Dermis microvascular lymphatic vessel endothelial cell (primary cell): ENCODE results near the gene IL27RA. TPM values are rescaled to one million over a fixed set of nuclear protein-coding genes. Genes with fewer than 3 reads are reported as not detected.

Experiments
- total RNA-seq: library from RNA; depleted of rRNA; stranded (reverse); fragments of >200 nt; gene quantifications from 2 replicates; pipeline ENCODE4 v1.2.1, GENCODE V29; 2014

Gene IL27RA
- total RNA-seq, 1 donor from 2014 or later: 3.1 TPM

Other genes with a start within 250 kb of the IL27RA start
- 8.5 and 18.6 TPM in 2 replicates for gene ZSWIM4, start 236.3 kb upstream of the IL27RA start, total RNA-seq
- gene NANOS3, start 154.6 kb upstream of the IL27RA start, total RNA-seq: 0.25 TPM in 1 of 2 replicates, not detected in the other
- 0.25 and 0.39 TPM in 2 replicates for gene BRME1, start 125.6 kb upstream of the IL27RA start, total RNA-seq
- 3.7 and 5.6 TPM in 2 replicates for gene CC2D1A, start 125.6 kb upstream of the IL27RA start, total RNA-seq
- 0.25 TPM in 1 of 2 replicates, not detected in the other for gene PODNL1, start 93.3 kb upstream of the IL27RA start, total RNA-seq
- 7.1 and 10.4 TPM in 2 replicates for gene DCAF15, start 79.3 kb upstream of the IL27RA start, total RNA-seq
- 1.8 and 3.8 TPM in 2 replicates for gene RFX1, start 25.4 kb upstream of the IL27RA start, total RNA-seq
- gene RLN3, start 3.6 kb upstream of the IL27RA start, total RNA-seq: not detected in 2 replicates
- gene PALM3, start 30.3 kb downstream of the IL27RA start, total RNA-seq: under 0.01 TPM in 1 of 2 replicates, not detected in the other
- gene MISP3, start 41.0 kb downstream of the IL27RA start, total RNA-seq: 0.13 TPM in 2 replicates
- gene C19orf67, start 54.0 kb downstream of the IL27RA start, total RNA-seq: not detected in 2 replicates
- gene SAMD1, start 59.0 kb downstream of the IL27RA start, total RNA-seq: 7.8 and 12.3 TPM in 2 replicates
- gene PRKACA, start 86.0 kb downstream of the IL27RA start, total RNA-seq: 36.5 and 46.1 TPM in 2 replicates
- 10.1 and 17.8 TPM in 2 replicates for gene ASF1B, start 104.8 kb downstream of the IL27RA start, total RNA-seq
- 3.2 and 9.5 TPM in 2 replicates for gene ADGRL1, start 174.4 kb downstream of the IL27RA start, total RNA-seq